Esophagus (tissue), 2 donors: Measurements from ENCODE around the gene OR2Y1. TPM values are rescaled to one million over a fixed set of nuclear protein-coding genes. Genes with fewer than 3 reads are reported as not detected.
"Not testable (repeated sequence)": the region's sequence is repeated elsewhere in the genome, so short reads cannot be mapped to it uniquely, and the experiment has no call there.

ENCODE experiments used
- H3K27ac ChIP-seq, 2 donors: one replicate each; pipeline ENCODE4 v1.5.1; 2013; ENCODE audit warnings: low read depth in 2 of 2, mild to moderate bottlenecking in 2 of 2, inconsistent platforms in 1 of 2, low read length in 1 of 2, moderate library complexity in 1 of 2
- H3K27me3 ChIP-seq, 2 donors: one replicate each; pipeline ENCODE4 v1.6.1; 2013; ENCODE audit warnings: low read length in 2 of 2, control low read depth in 1 of 2, mild to moderate bottlenecking in 1 of 2; ENCODE audit not compliant: insufficient read depth in 2 of 2, control insufficient read depth in 1 of 2
- H3K36me3 ChIP-seq, 2 donors: one replicate each; pipeline ENCODE4 v1.6.1; 2013; ENCODE audit warnings: low read length in 1 of 2; ENCODE audit not compliant: control insufficient read depth in 2 of 2, insufficient read depth in 2 of 2
- H3K4me1 ChIP-seq, 2 donors: one replicate each; pipeline ENCODE4 v1.6.1; 2013; ENCODE audit warnings: low read length in 1 of 2; ENCODE audit not compliant: control insufficient read depth in 2 of 2, insufficient read depth in 2 of 2
- H3K4me3 ChIP-seq, 2 donors: one replicate each; pipeline ENCODE4 v1.5.1; 2013; ENCODE audit warnings: low read length in 2 of 2, mild to moderate bottlenecking in 2 of 2, low read depth in 1 of 2, moderate library complexity in 1 of 2
- H3K9me3 ChIP-seq, 2 donors: one replicate each; pipeline ENCODE4 v1.6.1; 2013; ENCODE audit warnings: mild to moderate bottlenecking in 2 of 2, low read depth in 1 of 2, low read length in 1 of 2, moderate library complexity in 1 of 2; ENCODE audit not compliant: control insufficient read depth in 2 of 2, insufficient read depth in 1 of 2
- WGBS, 2 donors: extraction: QIAGEN DNeasy Blood & Tissue Kit; methylation state at CpG; one replicate each; pipeline ENCODE4 v1.1.7; 2013; 5-methylcytosine and 5-hydroxymethylcytosine counted together
- polyA plus RNA-seq, 2 donors: library from polyadenylated mRNA; stranded (reverse); fragments of 200-250 nt; gene quantifications; one replicate each; pipeline ENCODE4 v1.2.3, GENCODE V29; 2013
- donor health status: healthy with polysubstance abuse.
- donor health status: Bipolar disorder and iron deficiency.

Gene OR2Y1
- polyA plus RNA-seq, 2 donors: not detected

GRCh38 chr5:180782748-180783147 lies 42.9 kb upstream of the OR2Y1 start:
- Histone ChIP-seq H3K4me3 (no peak overlapping the region), H3K36me3 (peaks cover 3 to 5% of the 10 kb centered on the region in 2 donors), H3K27ac (no peak overlapping the region), H3K4me1 (peaks cover 8 to 21% of the 10 kb centered on the region in 2 donors), H3K9me3 (no peaks in the 10 kb centered on the region), H3K27me3 (no peaks in the 10 kb centered on the region)
- WGBS, 2 donors: 82 to 93% methylated on average over 2 of the region's 2 CpGs

- H3K27me3 ChIP-seq, H3K27ac ChIP-seq, H3K4me3 ChIP-seq, H3K9me3 ChIP-seq, H3K36me3 ChIP-seq: not testable (repeated sequence)
- peaks cover 8 to 21% of the 10 kb centered on the region in 2 donors for H3K4me1 ChIP-seq
- 90 to 94% methylated on average over 14 of the region's 14 CpGs for WGBS, 2 donors
Measured at GRCh38 chr5:180781900-180782326, 42.1 kb upstream of the OR2Y1 start.

- 81 to 85% methylated on average over 10 of the region's 10 CpGs for WGBS, 2 donors
- Histone ChIP-seq H3K36me3 (peaks cover 0 to 2% of the 10 kb centered on the region in 2 donors), H3K27ac (no peak overlapping the region), H3K4me3 (no peak overlapping the region), H3K27me3 (no peaks in the 10 kb centered on the region), H3K4me1 (peaks cover 0 to 4% of the 10 kb centered on the region in 2 donors), H3K9me3 (no peaks in the 10 kb centered on the region)
Measured at GRCh38 chr5:180779985-180780610, 40.2 kb upstream of the OR2Y1 start.

GRCh38 chr5:180777475-180777874 lies 37.6 kb upstream of the OR2Y1 start:
- Histone ChIP-seq H3K27ac (no peak overlapping the region), H3K4me3 (no peak overlapping the region), H3K36me3 (peaks cover 0 to 2% of the 10 kb centered on the region in 2 donors), H3K9me3 (no peaks in the 10 kb centered on the region), H3K4me1 (no peaks in the 10 kb centered on the region), H3K27me3 (no peaks in the 10 kb centered on the region)
- WGBS, 2 donors: 96 to 98% methylated on average over 1 of the region's 1 CpG

- Histone ChIP-seq H3K27me3 (no peaks in the 10 kb centered on the region), H3K4me1 (no peaks in the 10 kb centered on the region), H3K36me3 (peaks cover 0 to 2% of the 10 kb centered on the region in 2 donors), H3K9me3 (no peaks in the 10 kb centered on the region), H3K27ac (no peak overlapping the region), H3K4me3 (no peak overlapping the region)
- WGBS, 2 donors: 97% methylated on average over 1 of the region's 1 CpG
Measured at GRCh38 chr5:180776376-180776775, 36.5 kb upstream of the OR2Y1 start.

- Histone ChIP-seq H3K4me3 (no peak overlapping the region), H3K27ac (no peak overlapping the region), H3K36me3 (peaks cover 0 to 1% of the 10 kb centered on the region in 2 donors), H3K27me3 (no peaks in the 10 kb centered on the region), H3K9me3 (no peaks in the 10 kb centered on the region), H3K4me1 (no peaks in the 10 kb centered on the region)
- 89 to 92% methylated on average over 7 of the region's 7 CpGs for WGBS, 2 donors
Measured at GRCh38 chr5:180775624-180776023, 35.8 kb upstream of the OR2Y1 start.

- Histone ChIP-seq H3K4me1 (no peaks in the 10 kb centered on the region), H3K36me3 (no peaks in the 10 kb centered on the region), H3K9me3 (no peaks in the 10 kb centered on the region), H3K27ac (no peak overlapping the region), H3K27me3 (no peaks in the 10 kb centered on the region), H3K4me3 (no peak overlapping the region)
Measured at GRCh38 chr5:180771839-180772238, 32.0 kb upstream of the OR2Y1 start.

GRCh38 chr5:180769821-180770220 lies 30.0 kb upstream of the OR2Y1 start:
- Histone ChIP-seq H3K9me3 (no peaks in the 10 kb centered on the region), H3K4me3 (no peak overlapping the region), H3K27ac (no peak overlapping the region), H3K36me3 (no peaks in the 10 kb centered on the region), H3K4me1 (no peaks in the 10 kb centered on the region), H3K27me3 (no peaks in the 10 kb centered on the region)
- WGBS, 2 donors: 82 to 88% methylated on average over 3 of the region's 3 CpGs

- no peaks in the 10 kb centered on the region for H3K27me3 ChIP-seq
Measured at GRCh38 chr5:180755601-180756000, 15.7 kb upstream of the OR2Y1 start.

GRCh38 chr5:180744253-180744652 lies 4.4 kb upstream of the OR2Y1 start:
- Histone ChIP-seq H3K4me3 (no peak overlapping the region), H3K27ac (no peak overlapping the region), H3K9me3 (peaks cover 0 to 3% of the 10 kb centered on the region in 2 donors), H3K36me3 (no peaks in the 10 kb centered on the region), H3K27me3 (peaks cover 0 to 5% of the 10 kb centered on the region in 2 donors), H3K4me1 (no peaks in the 10 kb centered on the region)
- 65 to 70% methylated on average over 5 of the region's 5 CpGs for WGBS, 2 donors

More at GRCh38 chr5:180755601-180756000, 15.7 kb upstream of the OR2Y1 start:
- Histone ChIP-seq H3K4me3 (no peak overlapping the region), H3K4me1 (no peaks in the 10 kb centered on the region), H3K9me3 (peaks cover 0 to 17% of the 10 kb centered on the region in 2 donors), H3K27ac (no peak overlapping the region), H3K36me3 (no peaks in the 10 kb centered on the region)
- WGBS, 2 donors: 65 to 66% methylated on average over 2 of the region's 2 CpGs
